VCaP (cell line): Measurements from ENCODE around the gene CD300A.

Experiments used
- H3K27ac ChIP-seq: fragments of 450-650 bp; 2 replicates; pipeline ENCODE4 v1.5.1; 2017
- CTCF ChIP-seq: fragments of 450-650 bp; conservative IDR thresholded peaks from 2 replicates; pipeline ENCODE4 v1.5.1; 2017; ENCODE audit warnings: mild to moderate bottlenecking, moderate library complexity

The CD300A gene

GRCh38 chr17:74447628-74448159, 18.7 kb upstream of the CD300A start:
- no peak overlapping the region for H3K27ac ChIP-seq
- TF ChIP-seq CTCF = no peak

DNA sequence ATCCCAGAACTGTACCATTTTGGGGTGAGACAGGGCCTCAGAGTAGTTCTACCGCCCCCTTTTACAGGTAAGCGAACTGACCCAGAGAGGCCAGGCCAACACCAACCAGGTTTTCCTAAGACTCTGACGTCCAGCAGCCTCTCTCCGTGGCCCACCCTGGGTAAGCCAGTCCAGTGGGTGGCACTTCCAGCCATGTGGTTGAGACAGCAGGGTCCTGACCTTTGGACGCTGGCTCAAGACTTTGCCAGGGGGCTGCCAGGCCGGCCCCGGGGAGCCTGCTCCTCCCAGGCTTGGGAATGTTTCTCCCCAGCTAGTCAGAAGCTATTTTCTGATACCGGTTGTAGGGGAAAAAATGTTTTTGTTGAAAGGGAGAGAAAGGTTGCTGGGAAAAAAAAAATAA, 17.7 kb upstream of the CD300A start:
- TF ChIP-seq CTCF = no peak
- no peak overlapping the region for H3K27ac ChIP-seq

GRCh38 chr17:74449306-74449705, 17.1 kb upstream of the CD300A start:
- no peak overlapping the region for H3K27ac ChIP-seq
- TF ChIP-seq CTCF = no peak

- no peak for TF ChIP-seq CTCF
- no peak overlapping the region for H3K27ac ChIP-seq
These were observed 16.7 kb upstream of the CD300A start for GRCh38 chr17:74449773-74450172.

- TF ChIP-seq CTCF = no peak
- no peak overlapping the region for H3K27ac ChIP-seq
These were observed 16.2 kb upstream of the CD300A start for GRCh38 chr17:74450231-74450630.

- H3K27ac ChIP-seq = no peak overlapping the region
- TF ChIP-seq CTCF = no peak
These were observed 15.5 kb upstream of the CD300A start for GRCh38 chr17:74450925-74451403.

- no peak for TF ChIP-seq CTCF
- no peak overlapping the region for H3K27ac ChIP-seq
These were observed 14.9 kb upstream of the CD300A start for GRCh38 chr17:74451557-74451956.
